GM18498 (cell line): ENCODE results near the gene ENOX1.

Experiments
- ATAC-seq: cut with Tn5 transposase; IDR thresholded peaks from one replicate; pipeline ENCODE4 v1.9.1; 2021; ENCODE audit warnings: mild to moderate bottlenecking, moderate library complexity; ENCODE audit not compliant: unreplicated experiment

The ENOX1 gene

DNA sequence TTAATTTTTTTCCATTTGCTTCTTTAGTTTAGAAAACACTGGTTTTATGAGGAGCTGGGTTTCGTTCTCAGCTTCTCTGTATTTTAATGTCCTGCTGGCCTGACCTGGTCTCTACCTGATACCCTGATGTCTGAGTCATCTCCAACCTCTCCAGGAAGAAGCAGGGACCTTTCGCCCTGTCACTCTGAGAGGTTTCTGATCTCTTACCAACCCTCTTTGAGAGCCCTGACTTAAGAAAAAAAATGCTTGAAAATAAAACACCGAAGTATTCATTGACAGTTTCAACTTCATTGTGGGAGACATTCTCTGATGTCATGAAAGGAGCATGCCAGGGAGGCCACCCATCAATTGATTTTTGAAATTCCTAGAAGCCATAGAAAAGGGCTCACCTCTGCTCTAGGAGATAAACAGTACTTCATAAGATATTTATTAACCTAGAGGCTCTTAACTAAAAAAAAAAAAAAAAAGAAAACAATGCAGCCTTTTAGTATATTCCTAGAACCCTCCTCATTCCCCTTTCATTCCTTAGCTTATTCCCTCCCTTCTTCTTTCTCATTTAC lies 234.8 kb downstream of the ENOX1 start:
- no peak for ATAC-seq

DNA sequence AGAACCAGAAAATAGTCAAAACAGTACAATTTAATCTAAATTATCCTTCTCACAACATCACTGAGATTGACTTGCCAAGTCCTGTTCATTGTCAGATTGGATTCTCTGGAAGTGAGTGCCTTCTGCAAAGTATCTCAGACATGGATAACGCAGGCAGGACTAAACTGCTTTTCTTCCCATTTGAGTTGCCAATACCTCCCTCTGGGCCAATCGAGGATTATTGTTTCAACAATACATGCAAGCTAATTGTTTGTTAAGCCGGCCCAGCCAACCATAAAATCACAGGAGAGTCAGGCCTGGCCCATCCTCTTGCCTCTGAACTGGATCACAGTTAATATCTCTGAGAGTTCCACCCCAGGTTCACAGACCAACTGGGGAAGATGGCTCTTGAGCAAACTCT lies 240.0 kb downstream of the ENOX1 start:
- no peak for ATAC-seq

DNA sequence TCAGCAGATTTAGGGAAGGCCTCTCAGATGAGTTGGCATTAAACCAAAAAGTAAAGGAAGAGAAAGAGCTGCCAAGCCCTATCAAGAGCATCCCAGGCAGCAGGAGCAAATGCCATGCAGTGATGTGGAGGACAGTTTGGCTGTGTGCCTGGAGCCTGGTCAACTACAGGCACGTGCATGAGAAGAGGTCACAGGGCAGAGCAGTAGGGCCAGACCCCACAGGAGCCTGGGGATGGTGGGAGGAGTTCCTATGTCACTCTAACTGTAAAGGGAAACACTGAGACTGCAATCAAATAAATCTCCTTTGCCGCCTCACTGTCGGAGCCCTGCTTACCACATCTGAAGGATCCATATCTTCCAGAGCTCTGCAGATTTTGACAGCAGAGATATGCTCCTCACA lies 240.5 kb downstream of the ENOX1 start:
- no peak for ATAC-seq

DNA sequence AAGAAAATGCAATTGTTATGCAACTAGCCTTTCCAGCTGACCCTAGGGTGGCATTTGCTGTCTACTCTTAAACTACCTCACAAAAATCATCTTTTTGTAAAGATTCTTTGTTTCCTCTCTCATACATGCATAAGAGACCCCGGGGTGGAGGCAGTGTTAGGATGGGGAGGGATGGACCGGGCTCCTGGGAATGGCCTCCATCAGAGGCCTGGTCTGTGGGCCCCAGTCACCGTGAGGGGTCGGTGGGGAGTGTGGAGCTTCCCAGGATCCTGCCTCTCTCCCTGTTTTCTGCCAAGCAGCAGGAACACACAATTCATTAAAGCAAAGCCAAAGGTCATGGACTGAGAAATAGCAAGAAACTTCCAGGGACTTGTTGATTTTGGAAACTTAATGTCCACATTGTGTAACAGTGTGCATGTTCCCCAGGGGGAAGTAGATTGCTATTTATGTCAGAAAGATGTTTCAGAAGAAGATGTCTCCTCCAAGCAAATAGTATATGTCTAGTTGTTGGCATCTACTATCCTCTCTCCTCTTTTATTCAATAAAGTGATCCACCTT lies 241.4 kb downstream of the ENOX1 start:
- no peak for ATAC-seq

DNA sequence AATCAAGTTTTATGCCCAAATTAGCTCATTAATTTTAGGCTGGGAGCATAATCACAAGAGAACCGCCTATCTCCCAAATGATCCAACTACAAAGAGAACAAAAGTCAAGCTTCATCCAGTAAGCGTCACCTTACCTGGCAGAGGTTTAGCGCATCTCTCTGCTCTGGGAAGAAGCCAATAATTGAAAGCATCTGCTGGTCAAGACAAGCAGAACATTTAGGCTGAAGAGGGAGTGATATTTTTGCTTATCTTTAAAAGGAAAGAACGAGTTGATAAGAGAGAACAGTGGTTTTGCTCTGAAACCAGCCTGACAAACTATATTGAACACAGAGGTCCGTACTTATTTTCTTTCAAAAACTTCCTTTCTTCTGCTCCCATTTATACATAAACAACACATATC lies 242.1 kb downstream of the ENOX1 start:
- ATAC-seq: no peak

DNA sequence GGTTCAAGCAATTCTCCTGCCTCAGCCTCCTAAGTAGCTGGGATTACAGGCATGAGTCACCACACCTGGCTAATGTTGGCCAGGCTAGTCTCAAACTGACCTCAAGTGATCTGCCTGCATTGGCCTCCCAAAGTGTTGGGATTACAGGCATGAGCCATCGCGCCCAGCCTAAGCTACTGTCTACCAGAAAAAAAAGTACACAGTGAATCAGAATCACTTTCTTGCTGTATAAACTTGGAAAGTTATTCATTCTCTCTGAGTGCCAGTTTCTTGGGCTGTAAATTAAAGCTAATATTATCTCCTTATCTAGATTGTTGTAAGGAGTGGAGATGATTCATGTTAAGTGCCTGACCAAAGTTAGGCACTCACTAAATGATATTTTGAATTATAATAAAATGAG lies 242.8 kb downstream of the ENOX1 start:
- no peak for ATAC-seq

DNA sequence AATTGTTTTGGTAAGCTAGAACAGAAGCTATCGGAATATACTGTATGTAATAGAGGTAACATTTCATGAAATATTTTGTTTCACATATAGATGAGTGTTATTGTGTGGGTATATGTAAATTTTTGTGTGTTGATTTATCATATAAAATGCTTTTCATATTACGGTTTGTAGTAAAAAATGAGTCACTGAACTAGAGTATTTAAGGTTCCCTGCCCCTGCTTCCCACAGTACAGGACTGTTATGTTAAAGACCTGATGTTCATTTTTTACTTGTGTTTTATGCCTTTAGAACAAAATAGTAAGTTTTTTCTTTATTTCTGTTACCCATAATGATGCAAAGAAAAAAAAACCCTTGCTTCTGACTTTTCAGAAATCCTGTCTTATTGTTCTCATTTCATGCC lies 243.4 kb downstream of the ENOX1 start:
- no peak for ATAC-seq

DNA sequence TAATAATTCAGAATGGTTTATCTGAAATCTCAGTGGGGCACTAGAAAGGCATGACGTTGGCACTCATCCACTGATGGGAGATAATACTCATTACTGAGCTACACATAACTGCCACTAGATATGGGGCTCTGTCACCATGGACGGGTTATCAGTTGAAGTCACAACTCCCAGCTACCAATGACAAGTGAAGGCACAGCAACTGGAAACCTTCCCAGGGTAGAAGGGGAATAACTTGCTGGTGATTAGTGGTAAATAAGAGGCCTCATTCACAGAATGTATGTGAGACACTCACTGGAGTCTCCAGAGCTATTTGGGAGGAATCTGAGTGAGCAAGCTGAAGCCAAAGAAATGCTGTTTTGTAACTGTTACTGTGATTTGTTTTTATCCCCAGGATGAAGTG lies 249.6 kb downstream of the ENOX1 start:
- no peak for ATAC-seq

DNA sequence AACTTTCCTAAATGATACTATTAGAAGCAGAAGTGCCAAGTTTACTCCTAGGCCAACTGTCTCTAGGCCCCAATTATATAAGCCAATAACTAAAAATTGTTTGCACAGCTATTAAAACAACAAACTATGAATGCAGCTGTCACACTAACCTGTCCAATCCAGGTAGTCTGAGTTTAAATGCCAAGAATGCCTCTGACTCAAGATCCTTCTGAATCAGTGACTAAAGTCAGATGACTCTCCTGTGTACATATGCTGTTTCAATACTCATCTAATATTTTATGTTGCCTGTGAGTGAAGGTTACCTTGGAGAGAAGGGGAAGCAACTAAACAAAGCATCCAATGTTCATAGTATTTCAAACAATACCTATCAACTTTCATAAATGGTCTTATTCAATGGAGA lies 257.0 kb downstream of the ENOX1 start:
- ATAC-seq: no peak

DNA sequence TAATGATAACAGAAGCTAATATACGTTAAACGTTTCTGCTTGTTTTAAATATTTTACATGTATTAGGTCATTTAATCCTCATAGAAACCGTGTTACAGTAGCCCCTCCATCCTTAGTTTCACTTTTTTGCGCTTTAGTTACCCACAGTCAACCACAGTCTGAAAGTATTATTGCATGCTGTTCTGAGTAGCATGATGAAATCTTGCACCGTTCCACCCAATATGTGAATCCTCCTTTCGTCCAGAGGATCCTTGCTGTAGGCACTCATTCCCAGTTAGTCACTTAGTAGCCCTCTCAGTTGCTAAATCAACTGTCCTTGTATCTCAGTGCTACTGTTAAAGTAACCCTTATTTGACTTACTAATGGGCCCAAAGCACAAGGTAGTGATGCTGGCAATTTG lies 257.8 kb downstream of the ENOX1 start:
- no peak for ATAC-seq

DNA sequence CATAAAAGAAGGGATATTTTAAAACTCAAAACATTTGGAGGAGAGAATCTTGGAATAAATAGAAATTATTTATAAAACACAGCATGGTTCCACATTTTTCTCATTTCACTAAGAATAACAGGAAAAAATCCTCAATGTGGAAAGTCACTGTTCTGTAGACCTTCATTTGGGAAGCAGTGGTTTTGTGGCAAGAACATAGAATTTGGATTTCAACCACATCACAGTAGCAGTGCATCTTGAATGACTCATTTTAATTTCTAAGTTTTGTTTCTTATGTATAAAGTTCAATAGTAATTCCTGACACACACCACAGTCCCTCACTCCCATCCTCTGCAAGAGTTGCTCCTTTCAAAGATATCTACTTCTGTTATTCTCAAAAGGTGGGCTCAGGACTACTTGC lies 264.0 kb downstream of the ENOX1 start:
- ATAC-seq: no peak

DNA sequence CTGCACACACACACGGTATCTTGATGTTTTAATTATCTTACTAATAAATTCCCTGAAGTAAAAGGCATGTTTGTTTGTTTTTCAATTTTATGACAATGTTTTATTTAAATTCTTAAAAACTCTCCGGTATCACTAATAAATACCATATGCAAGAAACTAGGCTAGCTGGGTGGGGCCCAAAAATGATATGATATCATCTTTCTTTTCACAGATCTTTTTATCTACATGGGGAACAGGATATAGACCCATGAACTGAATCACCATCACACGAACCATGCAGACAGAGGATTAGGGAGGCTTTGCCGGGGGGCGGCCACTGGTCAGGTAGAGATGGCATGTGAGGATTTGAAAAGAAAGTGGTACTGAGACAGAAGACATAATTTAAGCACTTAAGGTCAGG lies 266.4 kb downstream of the ENOX1 start:
- ATAC-seq: no peak

DNA sequence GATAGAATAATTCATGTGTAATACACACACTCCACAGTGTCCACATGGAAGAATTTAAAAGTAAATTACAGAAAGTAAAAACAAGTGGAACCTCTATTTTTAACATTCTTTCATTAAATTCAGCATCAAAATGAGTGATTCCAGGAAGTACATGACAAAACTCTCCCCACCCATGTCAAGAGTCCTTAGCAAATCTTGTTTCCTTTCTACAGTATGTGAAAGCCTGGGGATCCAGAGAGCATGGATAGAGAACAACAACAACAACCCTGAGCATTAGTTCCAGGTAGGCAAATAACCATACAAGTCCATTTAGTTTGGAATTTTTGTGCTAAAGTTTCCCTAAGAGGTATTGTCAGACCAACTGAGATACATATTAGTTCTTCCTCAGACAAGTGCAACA lies 267.9 kb downstream of the ENOX1 start:
- no peak for ATAC-seq

DNA sequence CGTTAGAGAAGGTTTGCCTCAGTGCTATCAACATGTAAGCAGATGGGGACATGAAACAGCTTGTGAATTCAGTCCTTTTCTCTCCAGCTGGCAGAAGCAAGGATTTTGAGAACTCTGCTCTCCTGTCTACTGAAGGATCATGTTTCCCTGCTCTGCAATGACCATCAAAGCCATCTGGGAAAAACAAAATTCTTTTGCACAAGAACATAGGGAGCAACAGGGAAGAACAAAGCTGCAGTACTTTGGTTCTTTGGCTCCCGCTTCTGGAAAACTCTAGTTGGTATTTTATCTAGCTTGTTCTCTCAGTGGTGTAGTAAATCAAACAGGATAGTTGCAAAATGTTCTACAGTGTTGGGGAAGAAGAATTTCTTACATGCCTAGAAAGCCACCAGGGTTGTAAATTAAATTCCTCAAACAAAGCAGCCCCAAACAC lies 270.4 kb downstream of the ENOX1 start:
- no peak for ATAC-seq

DNA sequence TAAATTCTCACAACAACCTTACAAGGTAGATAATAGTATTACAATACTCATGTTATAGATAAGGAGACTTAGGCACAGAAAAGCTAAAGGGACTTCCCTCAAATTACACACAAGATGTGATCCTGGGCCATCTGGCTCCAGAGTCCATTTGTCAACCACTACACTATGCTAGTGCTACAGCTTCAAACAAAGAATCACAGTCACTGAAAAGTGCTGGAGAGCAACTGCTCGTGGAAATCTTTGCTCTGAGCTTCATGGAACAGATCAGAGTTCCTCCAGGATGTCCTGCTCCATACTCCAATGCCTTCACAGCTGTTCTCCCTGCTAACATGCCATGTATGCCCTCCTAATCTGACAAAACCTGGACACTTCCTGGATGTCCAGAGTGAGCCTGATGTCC lies 271.2 kb downstream of the ENOX1 start:
- ATAC-seq: no peak

DNA sequence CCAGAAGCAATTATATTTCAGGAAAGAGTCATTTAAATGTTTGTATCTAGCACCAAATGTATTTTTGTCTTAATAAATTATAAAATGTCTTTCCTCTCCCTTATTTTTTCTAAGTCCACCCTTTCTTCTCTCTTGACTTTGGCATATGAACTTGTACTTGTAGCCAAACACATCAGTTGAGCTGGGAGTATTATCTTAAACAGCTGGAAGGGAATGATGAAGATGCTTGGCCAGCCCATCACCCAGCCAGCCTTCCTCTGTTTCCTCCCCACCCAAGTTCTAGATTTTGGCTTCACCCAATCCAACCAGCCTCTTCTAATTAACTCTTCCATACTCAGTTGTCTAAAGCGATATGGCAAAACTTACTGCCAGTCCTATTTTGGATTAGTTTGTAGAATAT lies 272.5 kb downstream of the ENOX1 start:
- ATAC-seq: no peak

DNA sequence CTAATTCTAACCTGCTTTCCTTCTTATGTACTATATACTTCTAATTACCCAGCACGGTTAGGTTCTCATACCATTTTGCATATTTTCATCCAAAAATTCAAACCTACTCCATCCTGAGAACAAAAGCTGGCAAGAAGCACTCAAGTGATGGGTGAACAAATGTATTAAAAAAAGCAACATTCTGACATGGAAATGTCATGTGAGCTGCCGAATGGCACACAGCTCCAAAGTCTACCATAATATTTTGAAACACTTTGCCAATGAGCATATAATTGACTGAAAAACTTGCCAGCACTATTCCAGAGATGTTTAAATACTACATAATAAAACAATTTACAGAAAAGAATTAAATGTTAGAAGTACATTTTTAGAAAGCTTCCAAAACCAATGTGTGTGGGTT lies 274.6 kb downstream of the ENOX1 start:
- ATAC-seq: no peak

DNA sequence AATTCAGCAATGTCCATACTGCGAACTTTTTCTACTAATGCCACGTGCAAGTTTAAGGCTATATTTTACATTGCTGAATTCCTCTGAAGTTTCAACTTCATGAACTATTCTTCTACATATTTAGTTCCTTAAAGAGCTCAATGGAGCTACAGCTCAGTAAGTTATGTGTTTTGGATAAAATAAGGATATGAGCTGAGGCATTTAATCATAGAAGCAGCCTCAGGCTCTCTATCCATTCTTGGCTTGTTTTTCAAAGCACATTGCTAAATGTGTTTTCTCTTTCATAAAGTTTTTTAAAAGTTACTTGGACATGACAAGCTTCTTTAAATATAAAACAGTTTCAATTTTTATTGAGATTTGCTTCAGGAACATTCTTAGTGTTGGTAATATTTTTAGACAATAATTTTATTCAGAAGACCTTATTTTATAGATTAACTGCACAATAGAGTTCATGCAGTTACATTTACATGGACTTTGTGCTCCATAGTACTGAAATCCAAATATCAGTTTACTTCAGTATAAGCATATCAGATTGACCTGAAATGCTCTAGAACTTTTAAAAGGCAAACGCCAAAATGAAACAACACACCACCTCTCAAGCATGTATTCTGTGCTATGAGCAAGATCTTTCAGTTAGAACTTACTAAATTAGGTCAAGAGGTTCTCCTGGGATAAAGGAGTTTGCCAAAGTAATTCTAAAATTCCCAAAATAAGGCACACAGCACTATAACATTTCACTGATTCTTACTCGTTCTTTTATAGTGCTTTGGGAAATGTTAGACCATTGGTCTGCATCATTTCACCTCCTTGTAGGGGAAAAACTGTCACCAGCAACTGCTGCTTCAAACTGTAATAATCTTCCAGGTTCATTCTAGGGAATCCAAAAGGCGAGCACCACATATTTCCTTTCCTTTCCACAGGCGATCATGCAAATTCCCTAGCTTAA lies 275.5 kb downstream of the ENOX1 start:
- no peak for ATAC-seq

DNA sequence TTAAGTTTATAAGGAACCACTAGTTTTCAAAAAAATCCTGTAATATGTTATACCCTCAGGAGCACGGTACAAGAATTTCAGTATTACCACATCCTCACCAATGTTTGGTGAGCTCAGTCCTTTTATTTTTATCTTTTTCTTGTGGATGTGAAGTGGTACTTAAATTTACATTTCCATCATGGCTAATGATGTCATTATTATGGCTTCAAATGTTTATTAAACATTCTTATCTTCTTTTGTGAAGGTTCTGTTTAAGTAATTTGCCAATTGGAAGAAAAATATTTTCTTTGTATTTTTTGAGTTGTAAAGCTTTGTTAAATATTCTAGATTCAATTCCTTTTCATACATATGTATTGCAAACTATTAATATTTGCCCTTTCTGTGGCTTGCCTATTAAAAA lies 291.0 kb downstream of the ENOX1 start:
- ATAC-seq: no peak

DNA sequence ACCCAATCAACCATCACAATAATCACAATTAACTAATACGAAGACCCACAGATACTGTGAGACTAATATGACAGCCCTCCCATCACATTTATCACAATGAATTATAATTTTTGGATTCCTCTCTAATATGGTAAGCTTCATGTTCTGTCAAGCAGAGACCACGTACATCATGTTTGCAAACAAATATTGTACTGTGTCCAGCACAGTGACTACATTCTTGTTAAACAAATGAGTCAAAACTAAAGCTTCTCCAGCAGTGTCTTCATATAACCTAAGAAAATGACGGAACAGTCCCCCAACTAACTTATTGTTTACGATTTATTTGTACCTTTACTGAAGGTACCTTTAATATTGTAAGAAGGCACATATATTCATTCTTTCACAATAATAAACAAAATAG lies 292.6 kb downstream of the ENOX1 start:
- ATAC-seq: no peak

DNA sequence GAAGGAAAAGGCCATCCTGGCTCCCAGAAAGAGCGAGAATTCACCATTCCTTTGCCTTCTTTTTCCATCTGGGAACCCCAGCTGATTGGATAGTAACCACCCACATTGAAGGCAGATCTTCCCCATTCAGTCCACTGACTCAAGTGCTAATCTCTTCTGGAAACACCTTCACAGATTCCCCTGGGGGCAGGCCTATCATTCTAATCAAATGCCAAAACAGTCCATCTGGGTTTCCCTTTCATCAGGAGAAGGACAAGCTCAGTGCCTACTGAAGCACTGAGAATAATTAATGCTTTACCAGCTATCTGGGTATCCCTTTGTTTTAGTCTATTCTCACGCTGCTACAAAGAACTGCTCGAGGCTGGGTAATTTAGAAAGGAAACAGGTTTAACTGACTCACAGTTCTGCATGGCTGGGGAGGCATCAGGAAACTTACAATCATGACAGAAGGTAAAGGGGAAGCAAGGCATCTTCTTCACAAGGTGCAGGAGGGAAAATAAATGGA lies 293.2 kb downstream of the ENOX1 start:
- ATAC-seq: no peak

DNA sequence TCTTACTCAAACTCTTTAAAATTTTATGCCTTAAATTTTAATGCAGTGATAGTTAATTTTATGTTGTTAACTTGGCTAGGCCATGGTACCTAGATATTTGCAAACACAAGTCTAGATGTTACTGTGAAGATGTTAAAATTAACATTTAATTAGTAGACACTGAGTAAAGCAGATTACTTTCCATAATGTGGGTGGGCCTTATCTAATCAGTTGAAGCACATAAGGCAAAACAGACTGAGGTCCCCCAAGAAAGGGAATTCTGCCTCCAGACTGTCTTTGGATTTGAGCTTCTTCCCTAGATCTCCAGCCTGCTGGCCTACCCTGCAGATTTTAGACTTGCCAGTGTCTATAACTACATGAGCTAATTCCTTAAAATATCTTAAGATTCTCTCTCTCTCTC lies 294.0 kb downstream of the ENOX1 start:
- no peak for ATAC-seq
